Right lobe of liver (tissue), 6 donors: ENCODE data around the gene EEF1AKMT1. TPM values are rescaled to one million over a fixed set of nuclear protein-coding genes. Genes with fewer than 3 reads are reported as not detected.

ENCODE experiments used
- ATAC-seq, 4 donors: fragments of 200-7000 bp; cut with Tn5 transposase; one replicate each; pipeline ENCODE4 v1.9.1; 2020; ENCODE audit warnings: mild to moderate bottlenecking in 4 of 4, moderate library complexity in 4 of 4
- DNase-seq, 3 donors: peaks; one replicate each; pipeline ENCODE4 v3.0.0-alpha.2; 2020
- H3K27ac ChIP-seq, 3 donors: fragments of 200-600 bp; one replicate each; pipeline ENCODE4 v1.8.0; 2022
- H3K27me3 ChIP-seq, 2 donors: fragments of 200-600 bp; one replicate each; pipeline ENCODE4 v1.8.0; 2022
- H3K36me3 ChIP-seq, 4 donors: fragments of 200-600 bp; sonication (generic) in 1 of 4; one replicate each; pipeline versions ENCODE4 v1.5.1 to v1.8.0; 2017 to 2022; ENCODE audit warnings: control low read depth in 1 of 4
- H3K4me1 ChIP-seq, 4 donors: fragments of 200-600 bp; sonication (generic) in 1 of 4; one replicate each; pipeline versions ENCODE4 v1.5.1 to v1.8.0; 2017 to 2022; ENCODE audit warnings: control low read depth in 1 of 4
- H3K4me3 ChIP-seq, 3 donors: fragments of 200-600 bp; one replicate each; pipeline ENCODE4 v1.8.0; 2022
- H3K9me3 ChIP-seq, 4 donors: fragments of 200-600 bp; sonication (generic) in 1 of 4; one replicate each; pipeline versions ENCODE4 v1.5.1 to v1.8.0; 2017 to 2022; ENCODE audit warnings: control low read depth in 1 of 4
- CTCF ChIP-seq, 4 donors: fragments of 200-600 bp in 3 of 4; fragments of 450-650 bp in 1 of 4; IDR thresholded peaks; one replicate each; pipeline versions ENCODE4 v1.5.1 to v1.8.0; 2016 to 2022; ENCODE audit warnings: antibody characterized with exemption in 4 of 4, mild to moderate bottlenecking in 2 of 4
- POLR2A ChIP-seq: fragments of 450-650 bp; IDR thresholded peaks from one replicate; pipeline ENCODE4 v1.6.1; 2017; ENCODE audit warnings: antibody characterized with exemption, mild to moderate bottlenecking
- WGBS: methylation state at CpG from one replicate; pipeline ENCODE4 v1.1.6; 2018; ENCODE audit warnings: low coverage, low lambda C conversion rate; ENCODE audit not compliant: insufficient coverage; ENCODE audit errors: missing lambda C conversion rate; 5-methylcytosine and 5-hydroxymethylcytosine counted together
- intact Hi-C, 2 donors: fragments of 100-400 bp; cut with DNase I; formaldehyde crosslinking; loops; one replicate each; pipeline versions ENCODE4 v1.11.2 to v1.14.1; 2022
- total RNA-seq, 6 experiments: library from RNA; depleted of rRNA in 2 of 6; stranded (reverse); fragments of >200 nt in 2 of 6; fragmentation: NEBNext Ultra II Directional in 3 of 6; extraction: Animal tissue kit (Norgen Biotek cat#: 25700) in 3 of 6; gene quantifications; one replicate each; pipeline versions ENCODE4 v1.1.0 to v1.2.4, GENCODE V29; 2016 to 2023
- donor health status: DM: no; HTN: yes; CAD: no.
- donor health status: DM: no; HTN: no; CAD: no.
- donor health status: DM: no; HTN: no; CAD: no.
- donor health status: DM: no; HTN: yes; CAD: no.
- donor health status: DM: no; HTN: yes; CAD: no.

Gene EEF1AKMT1
- total RNA-seq, 6 experiments from 2014 or later = 5.5 to 10.3 (median 6.3) TPM

GRCh38 chr13:20787180-20787579, 13.4 kb upstream of the EEF1AKMT1 start:
- Histone ChIP-seq H3K36me3 (peaks cover 0 to 6% (median 0%) of the 10 kb centered on the region in 4 donors), H3K9me3 (no peaks in the 10 kb centered on the region), H3K4me1 (no peaks in the 10 kb centered on the region), H3K27ac (no peak overlapping the region), H3K27me3 (no peaks in the 10 kb centered on the region), H3K4me3 (no peak overlapping the region)
- TF ChIP-seq CTCF (IDR thresholded peaks at IDR 0.05) = no peak
- no peak for TF ChIP-seq POLR2A
- peak in 1 of 3 donors; percentile 47 for DNase-seq
- ATAC-seq = peak in 1 of 4 donors; percentile 28
- intact Hi-C loops = no loop called here
- 60% methylated on average over 5 of the region's 5 CpGs for WGBS

- no peak for DNase-seq
- TF ChIP-seq POLR2A = no peak
- Histone ChIP-seq H3K27ac (no peak overlapping the region), H3K27me3 (no peaks in the 10 kb centered on the region), H3K4me1 (no peaks in the 10 kb centered on the region), H3K4me3 (no peak overlapping the region), H3K9me3 (no peaks in the 10 kb centered on the region), H3K36me3 (peaks cover 0 to 6% (median 0%) of the 10 kb centered on the region in 4 donors)
- ATAC-seq = no peak
- 81% methylated on average over 3 of the region's 3 CpGs for WGBS
- intact Hi-C loops = no loop called here
Measured at GRCh38 chr13:20782116-20782708, 8.5 kb upstream of the EEF1AKMT1 start.

GRCh38 chr13:20780317-20780716, 6.6 kb upstream of the EEF1AKMT1 start:
- Histone ChIP-seq H3K36me3 (no peaks in the 10 kb centered on the region), H3K9me3 (no peaks in the 10 kb centered on the region), H3K4me1 (no peaks in the 10 kb centered on the region), H3K4me3 (no peak overlapping the region), H3K27me3 (no peaks in the 10 kb centered on the region), H3K27ac (no peak overlapping the region)
- DNase-seq (no peak), ATAC-seq (no peak)
- 77% methylated on average over 1 of the region's 1 CpG for WGBS
- TF ChIP-seq POLR2A (no peak), CTCF (IDR thresholded peaks at IDR 0.05) (no peak)
- intact Hi-C loops = no loop called here

- WGBS = 84% methylated on average over 5 of the region's 7 CpGs
- intact Hi-C loops = no loop called here
- DNase-seq = no peak
- no peaks in the 10 kb centered on the region for H3K4me1 ChIP-seq
- no peaks in the 10 kb centered on the region for H3K36me3 ChIP-seq
- no peak for ATAC-seq
- TF ChIP-seq POLR2A (no peak), CTCF (IDR thresholded peaks at IDR 0.05) (no peak)
- no peaks in the 10 kb centered on the region for H3K27me3 ChIP-seq
- H3K4me3 ChIP-seq = no peak overlapping the region
- H3K27ac ChIP-seq = no peak overlapping the region
- no peaks in the 10 kb centered on the region for H3K9me3 ChIP-seq
Measured at GRCh38 chr13:20779405-20779804, 5.6 kb upstream of the EEF1AKMT1 start.

GRCh38 chr13:20778311-20778710, 4.5 kb upstream of the EEF1AKMT1 start:
- H3K4me1 ChIP-seq = no peaks in the 10 kb centered on the region
- intact Hi-C loops = no loop called here
- DNase-seq (no peak), ATAC-seq (no peak)
- TF ChIP-seq POLR2A (no peak), CTCF (IDR thresholded peaks at IDR 0.05) (no peak)
- no peaks in the 10 kb centered on the region for H3K9me3 ChIP-seq
- 81% methylated on average over 1 of the region's 1 CpG for WGBS
- H3K27me3 ChIP-seq = no peaks in the 10 kb centered on the region
- H3K4me3 ChIP-seq = no peak overlapping the region
- no peaks in the 10 kb centered on the region for H3K36me3 ChIP-seq
- H3K27ac ChIP-seq = no peak overlapping the region
